IPS-20b (cell line): ENCODE data around the gene DNHD1.

ENCODE experiments used
- H3K27ac ChIP-seq: one replicate; pipeline ENCODE4 v1.5.1; 2013; ENCODE audit warnings: low read length
- H3K27me3 ChIP-seq: 2 replicates; pipeline ENCODE4 v1.6.1; 2013; ENCODE audit warnings: mild to moderate bottlenecking, low read length, inconsistent platforms; ENCODE audit not compliant: insufficient read depth
- H3K36me3 ChIP-seq: 2 replicates; pipeline ENCODE4 v1.6.1; 2013; ENCODE audit warnings: low read depth, mild to moderate bottlenecking, inconsistent platforms, low read length, moderate library complexity; ENCODE audit not compliant: insufficient read depth
- H3K4me1 ChIP-seq: 2 replicates; pipeline ENCODE4 v1.6.1; 2013; ENCODE audit warnings: mild to moderate bottlenecking, control low read depth, inconsistent platforms, low read length, moderate library complexity; ENCODE audit not compliant: insufficient read depth
- H3K4me3 ChIP-seq: 2 replicates; pipeline ENCODE4 v1.5.1; 2013; ENCODE audit warnings: mild to moderate bottlenecking, low read length, inconsistent platforms
- H3K9ac ChIP-seq: 2 replicates; pipeline ENCODE4 v1.6.1; 2013; ENCODE audit warnings: low read depth, mild to moderate bottlenecking, inconsistent platforms, low read length, moderate library complexity
- H3K9me3 ChIP-seq: 2 replicates; pipeline ENCODE4 v1.6.1; 2013; ENCODE audit warnings: mild to moderate bottlenecking, low read depth, low read length, inconsistent platforms; ENCODE audit not compliant: insufficient read depth

Gene DNHD1

DNA sequence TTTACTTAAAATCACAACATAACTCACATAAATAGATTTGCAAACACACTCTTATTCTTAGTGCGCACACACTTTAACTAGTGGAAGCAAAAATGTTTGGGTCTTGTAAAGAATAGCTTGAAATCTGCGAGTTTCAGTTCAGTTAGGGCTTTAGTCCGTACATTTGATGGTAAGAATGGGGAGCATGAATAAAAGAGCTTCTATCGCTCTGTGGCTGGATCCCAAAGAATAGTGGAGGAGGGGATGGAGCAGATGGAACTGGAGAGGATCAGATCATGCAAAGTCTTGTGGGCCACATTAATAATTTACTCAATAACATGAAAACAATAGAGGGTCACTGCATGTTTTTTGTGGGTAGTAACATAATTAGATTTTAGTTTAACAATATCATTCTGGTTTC lies 44.3 kb downstream of the DNHD1 start:
- H3K27ac ChIP-seq, result no peak overlapping the region
- no peaks in the 10 kb centered on the region for H3K27me3 ChIP-seq

DNA sequence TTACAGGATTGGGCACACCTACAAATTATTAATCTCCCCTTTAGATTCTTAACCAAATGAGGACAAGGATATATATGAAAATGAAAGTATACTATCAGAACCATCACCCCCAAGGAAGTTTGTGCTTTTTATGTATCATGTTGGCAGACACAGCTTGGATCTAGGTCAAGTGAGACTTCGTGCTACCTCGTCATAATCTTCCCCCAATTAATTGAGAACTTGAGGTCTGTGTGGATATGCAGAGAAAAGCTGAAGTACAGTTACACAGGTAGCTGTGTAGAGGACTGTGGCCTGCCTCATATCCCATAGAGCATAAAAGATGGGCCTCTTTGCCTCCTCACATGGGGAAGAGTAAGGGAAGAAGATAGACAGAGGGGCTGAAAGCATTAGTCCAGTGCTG lies 45.6 kb downstream of the DNHD1 start:
- Histone ChIP-seq H3K9me3 (no peaks in the 10 kb centered on the region), H3K27me3 (no peaks in the 10 kb centered on the region), H3K4me1 (peaks cover 6% of the 10 kb centered on the region; the same call in 1 of the 2 replicates), H3K36me3 (no peaks in the 10 kb centered on the region), H3K4me3 (no peak overlapping the region), H3K9ac (no peak overlapping the region), H3K27ac (no peak overlapping the region)

More for the DNA sequence above, 44.3 kb downstream of the DNHD1 start:
- H3K4me1 ChIP-seq, result peaks cover 6% of the 10 kb centered on the region; the same call in 1 of the 2 replicates
- H3K9ac ChIP-seq, result no peak overlapping the region
- H3K9me3 ChIP-seq, result no peaks in the 10 kb centered on the region
- H3K4me3 ChIP-seq, result no peak overlapping the region
- no peaks in the 10 kb centered on the region for H3K36me3 ChIP-seq

DNA sequence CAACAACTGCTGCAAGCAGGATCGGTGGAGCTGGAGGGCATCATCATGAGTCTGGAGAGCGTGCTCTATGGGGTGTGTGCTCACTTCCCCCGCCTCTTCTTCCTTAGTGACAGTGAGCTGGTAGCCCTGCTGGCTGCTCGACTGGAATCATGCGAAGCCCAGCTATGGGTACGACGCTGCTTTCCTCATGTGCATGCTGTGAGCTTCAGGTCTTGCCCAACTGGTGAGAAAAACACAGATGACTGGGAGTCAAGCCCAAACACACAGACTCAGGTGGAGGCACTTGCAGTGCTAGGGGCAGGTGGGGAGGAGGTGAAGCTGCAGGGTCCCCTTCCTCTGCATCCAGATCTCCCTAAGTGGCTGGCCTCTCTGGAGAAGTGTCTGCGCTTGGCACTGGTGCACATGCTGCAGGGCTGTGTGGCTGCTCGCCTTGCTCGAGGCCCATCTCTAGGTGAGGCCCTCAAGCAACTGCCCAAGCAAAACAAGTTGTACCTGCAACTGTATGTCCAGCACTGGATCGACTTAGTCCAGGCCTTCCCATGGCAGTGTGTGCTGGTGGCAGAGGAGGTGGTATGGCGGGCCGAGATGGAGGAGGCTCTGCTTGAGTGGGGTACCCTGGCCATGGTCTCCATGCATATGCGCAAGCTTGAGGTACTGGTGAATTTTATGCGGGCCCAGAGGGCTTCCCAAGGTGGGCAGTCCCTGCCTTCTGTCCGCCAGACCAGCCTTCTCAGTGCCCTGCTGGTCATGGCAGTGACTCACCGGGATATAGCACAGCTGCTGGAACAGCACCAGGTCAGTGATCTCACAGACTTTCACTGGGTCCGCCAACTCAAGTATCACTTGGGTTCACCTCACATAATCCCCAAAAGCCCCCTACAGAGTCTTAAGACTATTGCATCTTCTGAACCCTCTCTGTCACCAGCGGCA lies 48.1 kb downstream of the DNHD1 start:
- H3K9me3 ChIP-seq, result no peaks in the 10 kb centered on the region
- H3K9ac ChIP-seq, result no peak overlapping the region
- no peaks in the 10 kb centered on the region for H3K36me3 ChIP-seq
- no peak overlapping the region for H3K4me3 ChIP-seq
- no peaks in the 10 kb centered on the region for H3K4me1 ChIP-seq
- no peak overlapping the region for H3K27ac ChIP-seq
- no peaks in the 10 kb centered on the region for H3K27me3 ChIP-seq

DNA sequence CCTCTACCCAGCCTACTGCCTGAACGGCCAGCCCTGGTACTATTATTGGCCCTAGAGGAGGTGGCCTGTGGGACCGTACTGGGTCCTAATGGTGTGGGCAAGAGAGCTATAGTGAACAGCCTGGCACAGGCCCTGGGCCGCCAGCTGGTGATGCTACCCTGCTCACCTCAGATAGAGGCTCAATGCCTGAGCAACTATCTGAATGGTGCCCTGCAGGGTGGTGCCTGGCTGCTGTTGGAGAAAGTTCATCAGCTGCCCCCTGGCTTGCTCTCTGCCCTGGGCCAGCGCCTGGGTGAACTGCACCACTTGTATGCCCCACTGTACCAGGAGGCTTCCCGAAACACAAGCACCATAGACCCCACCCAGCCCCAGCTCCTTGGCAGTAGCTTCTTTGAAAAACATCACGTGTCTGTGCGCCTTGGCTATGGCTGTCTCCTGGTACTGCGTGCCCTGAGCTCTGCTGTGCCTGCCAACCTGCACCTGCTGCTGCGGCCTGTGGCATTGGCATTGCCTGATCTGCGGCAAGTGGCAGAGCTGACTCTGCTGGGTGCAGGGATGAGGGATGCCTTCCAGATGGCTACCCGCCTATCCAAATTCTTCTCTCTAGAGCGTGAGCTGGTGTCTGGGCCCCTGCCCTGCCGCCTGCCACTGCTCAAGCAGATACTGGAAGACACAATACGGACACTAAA lies 49.0 kb downstream of the DNHD1 start:
- Histone ChIP-seq H3K9ac (no peak overlapping the region), H3K9me3 (no peaks in the 10 kb centered on the region), H3K27ac (no peak overlapping the region), H3K27me3 (no peaks in the 10 kb centered on the region), H3K4me3 (no peak overlapping the region), H3K36me3 (no peaks in the 10 kb centered on the region), H3K4me1 (no peaks in the 10 kb centered on the region)

DNA sequence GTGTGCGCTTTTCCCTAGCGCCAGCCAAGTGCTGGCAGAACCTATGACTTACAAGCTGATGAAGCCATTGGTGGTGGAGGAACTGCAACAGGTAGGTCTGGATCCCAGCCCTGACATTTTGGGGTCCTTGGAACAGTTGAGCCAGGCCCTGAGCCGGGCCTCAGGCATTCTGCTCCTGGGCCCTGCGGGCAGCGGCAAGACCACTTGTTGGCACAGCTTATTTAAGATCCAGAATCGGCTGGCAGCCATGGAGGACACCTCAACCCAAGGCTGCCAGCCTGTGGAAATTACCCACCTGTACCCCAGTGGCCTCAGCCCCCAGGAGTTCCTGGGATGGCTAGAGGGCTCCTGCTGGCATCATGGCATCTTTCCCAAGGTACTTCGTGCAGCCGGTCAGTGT lies 49.7 kb downstream of the DNHD1 start:
- H3K9ac ChIP-seq, result no peak overlapping the region
- no peaks in the 10 kb centered on the region for H3K9me3 ChIP-seq
- H3K36me3 ChIP-seq, result no peaks in the 10 kb centered on the region
- H3K4me1 ChIP-seq, result no peaks in the 10 kb centered on the region
- no peaks in the 10 kb centered on the region for H3K27me3 ChIP-seq
- no peak overlapping the region for H3K27ac ChIP-seq
- no peak overlapping the region for H3K4me3 ChIP-seq

DNA sequence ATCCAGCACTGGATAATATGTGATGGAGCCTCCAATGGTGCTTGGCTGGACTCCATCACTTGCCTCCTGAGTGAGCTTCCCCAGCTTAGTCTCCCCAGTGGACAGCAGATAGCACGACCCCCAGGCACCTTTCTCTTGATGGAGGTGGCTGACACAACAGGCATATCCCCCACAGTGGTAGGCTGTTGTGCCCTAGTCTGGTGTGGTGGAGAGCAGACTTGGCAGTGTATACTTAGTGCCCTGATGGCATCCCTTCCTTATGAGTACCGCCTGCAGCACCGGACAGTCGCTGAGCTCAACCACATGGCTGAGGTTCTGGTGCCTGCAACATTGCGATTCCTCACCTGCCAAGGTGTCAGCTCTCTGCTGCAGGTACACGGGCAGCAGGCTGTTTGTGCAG lies 50.1 kb downstream of the DNHD1 start:
- Histone ChIP-seq H3K27ac (no peak overlapping the region), H3K4me1 (no peaks in the 10 kb centered on the region), H3K9ac (no peak overlapping the region), H3K4me3 (no peak overlapping the region), H3K36me3 (no peaks in the 10 kb centered on the region), H3K27me3 (no peaks in the 10 kb centered on the region), H3K9me3 (no peaks in the 10 kb centered on the region)

DNA sequence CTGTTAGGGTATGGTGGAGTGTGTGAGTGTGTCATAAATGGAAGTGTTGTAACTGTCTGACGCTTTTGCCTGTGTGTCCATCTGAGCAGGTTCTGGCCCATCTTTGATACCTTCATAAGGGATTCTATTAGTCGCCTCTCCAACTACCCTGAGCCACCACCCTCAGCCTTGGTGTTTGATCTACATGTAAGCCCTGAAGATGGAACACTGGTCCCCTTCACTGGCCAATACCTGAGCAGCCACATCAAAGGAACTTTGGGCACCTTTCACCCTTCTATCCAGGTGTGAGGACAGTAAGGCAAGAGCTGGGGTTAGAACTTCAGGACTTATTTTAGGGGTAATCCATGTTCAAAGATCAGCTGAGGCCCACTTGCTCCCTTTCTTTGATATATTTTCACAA lies 51.0 kb downstream of the DNHD1 start:
- Histone ChIP-seq H3K36me3 (no peaks in the 10 kb centered on the region), H3K27me3 (no peaks in the 10 kb centered on the region), H3K27ac (no peak overlapping the region), H3K9ac (no peak overlapping the region), H3K9me3 (no peaks in the 10 kb centered on the region), H3K4me1 (no peaks in the 10 kb centered on the region), H3K4me3 (no peak overlapping the region)

DNA sequence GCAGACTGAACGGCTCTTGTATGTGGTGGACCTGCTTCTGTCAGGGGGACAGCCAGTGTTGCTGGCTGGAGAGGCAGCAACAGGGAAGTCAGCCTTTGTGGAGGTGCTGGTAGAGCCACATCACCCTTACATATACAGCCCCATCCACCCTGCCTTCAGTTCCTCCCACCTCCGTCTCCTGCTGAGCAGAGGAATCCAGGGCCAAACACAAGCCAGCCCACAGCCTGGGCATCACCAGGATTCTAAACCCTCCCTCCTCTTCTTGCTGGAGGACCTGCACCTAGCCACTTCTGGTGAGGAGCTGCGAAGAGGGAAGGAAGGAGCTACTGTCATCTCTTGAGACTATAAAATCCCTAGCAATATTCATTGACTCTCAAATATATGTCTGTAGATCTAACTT lies 51.6 kb downstream of the DNHD1 start:
- Histone ChIP-seq H3K36me3 (no peaks in the 10 kb centered on the region), H3K9me3 (no peaks in the 10 kb centered on the region), H3K27ac (no peak overlapping the region), H3K4me3 (no peak overlapping the region), H3K27me3 (no peaks in the 10 kb centered on the region), H3K4me1 (no peaks in the 10 kb centered on the region), H3K9ac (no peak overlapping the region)

DNA sequence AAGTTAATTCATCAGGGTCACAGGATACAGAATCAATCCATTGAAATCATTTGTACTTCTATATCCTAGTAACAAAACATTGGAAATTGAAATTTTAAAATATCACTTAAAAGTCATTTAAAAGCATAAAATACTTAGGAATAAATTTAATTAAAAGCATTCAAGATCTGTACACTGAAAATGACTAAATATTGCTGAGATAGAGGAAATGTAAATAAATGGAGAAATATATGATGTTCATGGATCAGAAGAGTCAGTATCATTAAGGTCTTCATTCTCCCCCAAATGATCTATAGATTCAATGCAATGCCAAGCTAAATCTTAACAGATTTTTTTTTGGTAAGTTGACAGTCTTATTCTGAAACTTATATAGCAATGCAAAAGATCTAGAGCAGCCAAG lies 56.6 kb downstream of the DNHD1 start:
- Histone ChIP-seq H3K27me3 (no peaks in the 10 kb centered on the region), H3K36me3 (no peaks in the 10 kb centered on the region), H3K4me1 (no peaks in the 10 kb centered on the region), H3K9ac (no peak overlapping the region), H3K4me3 (no peak overlapping the region), H3K9me3 (no peaks in the 10 kb centered on the region), H3K27ac (no peak overlapping the region)

DNA sequence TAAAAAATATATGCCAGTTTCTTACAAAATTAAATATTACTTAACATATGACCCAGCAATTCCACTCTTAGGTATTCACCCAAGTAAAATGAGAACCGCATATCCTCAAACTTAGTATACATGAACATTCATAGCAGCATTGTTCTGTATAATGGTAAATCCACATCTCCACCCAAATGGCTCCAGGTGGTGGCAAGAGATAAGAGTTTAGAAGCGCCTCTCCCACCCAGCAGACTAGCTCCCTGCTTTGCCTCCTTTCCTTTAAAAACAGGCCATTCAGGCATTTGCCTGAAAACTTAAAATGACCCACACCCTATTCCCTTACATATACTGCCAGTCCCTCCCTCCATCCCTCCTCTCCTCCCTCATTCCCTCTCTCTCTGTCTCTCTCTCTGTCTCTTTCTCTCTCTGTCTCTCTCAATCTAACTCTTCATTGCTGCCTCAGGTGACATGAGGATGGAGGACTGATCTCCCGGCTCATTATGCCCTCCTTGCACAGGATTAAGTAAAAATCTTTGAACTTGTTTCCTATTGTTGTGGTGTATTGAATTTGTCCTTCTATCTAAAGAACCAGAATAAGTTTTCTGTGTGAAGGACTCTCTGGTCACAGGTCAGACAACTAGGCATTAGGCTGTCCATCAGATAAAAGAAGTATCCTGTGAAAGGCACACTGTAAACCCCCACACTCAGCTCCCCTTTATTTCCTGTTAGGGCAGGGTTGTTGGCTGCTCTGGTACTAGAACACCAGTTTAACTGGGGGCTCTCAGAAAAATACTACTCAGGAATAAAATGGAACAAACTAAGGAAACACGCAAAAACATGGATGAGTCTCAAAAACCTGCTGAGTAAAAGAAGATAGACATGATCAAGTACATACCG lies 58.0 kb downstream of the DNHD1 start:
- H3K27me3 ChIP-seq, result no peaks in the 10 kb centered on the region
- no peaks in the 10 kb centered on the region for H3K4me1 ChIP-seq
- no peak overlapping the region for H3K9ac ChIP-seq
- no peaks in the 10 kb centered on the region for H3K36me3 ChIP-seq
- no peak overlapping the region for H3K27ac ChIP-seq
- H3K4me3 ChIP-seq, result no peak overlapping the region
- no peaks in the 10 kb centered on the region for H3K9me3 ChIP-seq

DNA sequence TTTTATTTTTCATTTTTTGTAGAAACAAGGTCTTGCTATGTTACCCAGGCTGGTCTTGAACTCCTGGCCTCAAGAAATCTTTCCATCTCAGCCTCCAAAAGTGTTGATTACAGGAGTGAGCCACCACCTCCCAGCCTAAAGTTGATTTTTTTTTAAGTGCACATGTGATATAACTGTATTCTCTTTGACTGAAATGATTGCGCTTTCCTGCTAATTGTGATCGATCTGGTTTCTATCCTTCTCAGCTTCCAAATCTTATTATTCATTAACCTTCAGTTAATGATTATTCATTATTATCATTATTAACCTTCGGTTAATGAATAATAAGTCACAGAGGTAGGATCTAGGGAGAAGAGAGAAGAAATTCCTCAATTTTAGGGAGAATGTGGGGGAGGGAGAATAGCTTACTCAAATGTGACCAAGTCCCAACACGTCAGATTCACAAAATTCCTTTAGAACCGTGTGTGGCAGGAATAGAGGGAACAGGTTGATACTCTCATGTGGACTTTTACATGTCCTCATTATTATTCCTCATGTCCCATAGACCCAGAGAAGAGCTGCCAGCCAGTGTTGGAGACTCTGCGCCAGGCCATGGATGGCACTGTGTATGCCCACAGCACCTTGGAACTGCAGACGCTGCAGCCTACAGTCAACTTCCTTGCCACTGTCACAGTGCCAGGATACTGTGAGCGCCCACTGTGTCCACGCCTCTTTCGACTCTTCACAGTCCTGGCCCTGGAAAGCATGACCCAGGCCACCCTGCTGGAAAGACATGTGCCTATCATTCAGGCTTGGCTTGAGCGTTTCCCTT lies 59.3 kb downstream of the DNHD1 start:
- Histone ChIP-seq H3K36me3 (no peaks in the 10 kb centered on the region), H3K27ac (no peak overlapping the region), H3K9ac (no peak overlapping the region), H3K4me3 (no peak overlapping the region), H3K4me1 (no peaks in the 10 kb centered on the region), H3K9me3 (no peaks in the 10 kb centered on the region), H3K27me3 (no peaks in the 10 kb centered on the region)
